HCT116 (cell line): ENCODE data around the gene INAFM1. TPM values are rescaled to one million over a fixed set of nuclear protein-coding genes. Genes with fewer than 3 reads are reported as not detected.

Source experiments
- ATAC-seq: fragments of 200-7000 bp; cut with Tn5 transposase; 2 replicates; pipeline ENCODE4 v1.9.1; 2020; ENCODE audit warnings: mild to moderate bottlenecking, moderate library complexity
- BruUV-seq: library from RNA; stranded (reverse); fragments of 400-500 nt; replicated peaks from 2 replicates; lab custom pipeline; 2021; lab: Mats Ljungman, UMichigan
- CTCF ChIA-PET: fragments of 300-600 bp; sonication (Branson Sonifier 250); formaldehyde crosslinking; loops from one replicate; lab custom pipeline; 2021; ENCODE audit warnings: antibody characterized with exemption; lab: Charles Lee
- POLR2A ChIA-PET: fragments of 300-600, 350-600 bp; sonication (Branson Sonifier 250); formaldehyde crosslinking; loops from one replicate; lab custom pipeline; 2021; ENCODE audit warnings: antibody characterized with exemption; lab: Charles Lee
- RAD21 ChIA-PET, 2 experiments: fragments of 300-600 bp; sonication (Branson Sonifier 250); formaldehyde crosslinking; loops; one replicate each; lab custom pipeline; 2023; ENCODE audit warnings: low total read pairs in 2 of 2; ENCODE audit not compliant: uncharacterized antibody in 2 of 2, unreplicated experiment in 2 of 2, low non-redundant PET in 1 of 2; lab: Charles Lee
- DNase-seq: peaks from one replicate; pipeline ENCODE4 v3.0.0-alpha.2; 2010; ENCODE audit warnings: low read depth, low spot score
- H2AFZ ChIP-seq: fragments of 200-600 bp; shearing (Covaris generic), sonication (generic); 2 replicates; pipeline ENCODE4 v1.6.1; 2017; ENCODE audit warnings: low read depth, mixed run types, mixed read lengths, antibody characterized with exemption, low read length; ENCODE audit not compliant: poor library complexity, severe bottlenecking
- H3K27ac ChIP-seq: 2 replicates; pipeline ENCODE4 v1.5.1; 2012; ENCODE audit warnings: low read depth, low read length
- H3K27me3 ChIP-seq: fragments of 200-600 bp; sonication (generic); 2 replicates; pipeline ENCODE4 v1.6.1; 2016; ENCODE audit warnings: mixed run types, low read length, mixed read lengths; ENCODE audit not compliant: insufficient read depth
- H3K36me3 ChIP-seq, 2 experiments: fragments of 200-500 bp in 1 of 2; fragments of 200-600 bp in 1 of 2; sonication (Bioruptor generic) in 1 of 2; sonication (generic) in 1 of 2; 2 replicates each; pipeline versions ENCODE4 v1.5.1 to v1.6.1; 2014 to 2016; ENCODE audit warnings: low read length in 2 of 2, inconsistent platforms in 1 of 2, mixed read lengths in 1 of 2, mixed run types in 1 of 2; ENCODE audit not compliant: insufficient read depth in 2 of 2, control insufficient read depth in 1 of 2
- H3K4me1 ChIP-seq, 2 experiments: fragments of 200-600 bp in 1 of 2; sonication (generic) in 1 of 2; 2 replicates each; pipeline versions ENCODE4 v1.5.1 to v1.6.1; 2012 to 2017; ENCODE audit warnings: low read length in 2 of 2, inconsistent platforms in 1 of 2, mild to moderate bottlenecking in 1 of 2, mixed read lengths in 1 of 2, mixed run types in 1 of 2, moderate library complexity in 1 of 2; ENCODE audit not compliant: insufficient read depth in 2 of 2, control insufficient read depth in 1 of 2
- H3K4me2 ChIP-seq: fragments of 200-600 bp; sonication (generic); 2 replicates; pipeline ENCODE4 v1.6.1; 2017; ENCODE audit warnings: mixed run types, low read length, mixed read lengths
- H3K4me3 ChIP-seq, 2 experiments: fragments of 200-600 bp in 1 of 2; sonication (generic) in 1 of 2; replicated peaks in 1 of 2; 2 replicates each; pipeline ENCODE4 v1.5.1; 2011 to 2016; ENCODE audit warnings: low read length in 2 of 2, control low read depth in 1 of 2, low read depth in 1 of 2, mild to moderate bottlenecking in 1 of 2, mixed read lengths in 1 of 2, mixed run types in 1 of 2
- H3K79me2 ChIP-seq: fragments of 200-600 bp; sonication (generic); 2 replicates; pipeline ENCODE4 v1.6.1; 2017; ENCODE audit warnings: mild to moderate bottlenecking, mixed run types, low read length, moderate library complexity, mixed read lengths; ENCODE audit not compliant: insufficient read depth
- H3K9ac ChIP-seq: fragments of 200-600 bp; sonication (generic); 2 replicates; pipeline ENCODE4 v1.6.1; 2016; ENCODE audit warnings: low read length, mixed read lengths
- H3K9me2 ChIP-seq: fragments of 200-600 bp; sonication (generic), shearing (Covaris generic); 2 replicates; pipeline ENCODE4 v1.6.1; 2017; ENCODE audit warnings: mixed run types, mild to moderate bottlenecking, moderate library complexity; ENCODE audit not compliant: insufficient read depth
- H3K9me3 ChIP-seq, 2 experiments: fragments of 200-500 bp in 1 of 2; fragments of 200-600 bp in 1 of 2; sonication (Bioruptor generic) in 1 of 2; sonication (generic) in 1 of 2; 2 replicates each; pipeline ENCODE4 v1.6.1; 2014 to 2017; ENCODE audit warnings: low read length in 2 of 2, mixed read lengths in 2 of 2, inconsistent platforms in 1 of 2, low read depth in 1 of 2, mild to moderate bottlenecking in 1 of 2, mixed run types in 1 of 2, moderate library complexity in 1 of 2; ENCODE audit not compliant: control insufficient read depth in 1 of 2, insufficient read depth in 1 of 2
- H4K20me1 ChIP-seq: fragments of 200-600 bp; sonication (generic), shearing (Covaris generic); 2 replicates; pipeline ENCODE4 v1.6.1; 2017; ENCODE audit warnings: mixed run types, mild to moderate bottlenecking, moderate library complexity; ENCODE audit not compliant: insufficient read depth
- POLR2A ChIP-seq: IDR thresholded peaks from 2 replicates; pipeline ENCODE4 v1.7.0; 2011; ENCODE audit warnings: borderline replicate concordance; ENCODE audit not compliant: insufficient read depth, insufficient read length; ENCODE audit errors: extremely low read depth
- TCF7L2 ChIP-seq: IDR thresholded peaks from 2 replicates; pipeline ENCODE4 v1.7.0; 2011; ENCODE audit warnings: borderline replicate concordance, inconsistent platforms; ENCODE audit not compliant: insufficient read depth, insufficient read length; ENCODE audit errors: extremely low read depth
- ZFX ChIP-seq: fragments of 450-650 bp; IDR thresholded peaks from 2 replicates; pipeline ENCODE4 v1.6.1; 2017
- intact Hi-C: fragments of 100-400 bp; cut with micrococcal nuclease; formaldehyde crosslinking; loops from 2 replicates; pipeline ENCODE4 v1.10.0; 2022
- total RNA-seq: library from RNA; stranded (reverse); gene quantifications from one replicate; pipeline ENCODE4 v1.2.1, GENCODE V29; 2021; ENCODE audit not compliant: unreplicated experiment
- TF ChIP-seq, protein P1 (sequence below): IDR thresholded peaks from 2 replicates; pipeline ENCODE4 v1.6.1; 2012
- TF ChIP-seq, protein P2 (sequence below): IDR thresholded peaks from 2 replicates; pipeline ENCODE4 v1.6.1; 2012; ENCODE audit warnings: low read depth
- TF ChIP-seq, protein P3 (sequence below): IDR thresholded peaks from 2 replicates; pipeline ENCODE4 v1.6.1; 2012

The INAFM1 gene
- total RNA-seq, 1 experiment from 2014 or later, result 22.9 TPM

DNA sequence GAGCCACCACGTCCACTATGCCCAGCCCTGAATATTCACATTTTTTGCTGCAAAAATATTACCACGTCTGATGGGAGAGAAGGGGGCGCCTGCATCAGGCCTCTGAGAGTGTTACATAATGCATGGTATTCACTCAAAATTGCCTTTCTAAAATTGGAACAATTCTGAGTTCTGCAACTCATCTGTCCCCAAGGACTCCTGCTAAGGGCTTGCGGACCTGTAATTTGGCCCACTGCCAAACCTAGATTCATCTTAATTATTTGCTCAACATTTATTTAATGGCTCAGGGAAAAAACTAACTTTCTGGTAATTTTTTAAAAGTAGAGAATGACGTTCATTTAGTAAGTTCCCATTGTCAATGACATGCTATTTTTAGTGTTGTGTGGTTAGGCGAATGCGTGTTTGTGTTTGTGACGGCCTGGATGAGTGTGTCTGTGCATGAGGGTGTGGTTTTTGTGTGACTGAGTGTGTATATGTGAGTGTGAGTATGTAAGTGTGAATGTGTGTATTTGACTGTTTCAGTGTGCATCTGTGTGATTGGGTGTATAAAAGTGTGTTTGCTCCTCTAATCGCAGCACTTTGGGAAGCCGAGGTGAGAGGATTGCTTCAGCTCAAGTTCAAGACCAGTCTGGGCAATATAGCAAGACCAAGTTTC is 8.8 kb downstream of the INAFM1 start:
- no TSS peak for BruUV-seq

More for the DNA sequence above, 8.8 kb downstream of the INAFM1 start:
- POLR2A ChIA-PET, result no interaction called here
- H3K36me3 ChIP-seq, result no peaks in the 10 kb centered on the region
- no peaks in the 10 kb centered on the region for H3K27me3 ChIP-seq
- peaks cover 6 to 17% of the 10 kb centered on the region in 2 experiments for H3K4me1 ChIP-seq
- no peak overlapping the region for H3K27ac ChIP-seq
- H3K9me2 ChIP-seq, result no peaks in the 10 kb centered on the region
- no peak for ATAC-seq
- no peak overlapping the region for H2AFZ ChIP-seq
- TF ChIP-seq, protein P1, sequence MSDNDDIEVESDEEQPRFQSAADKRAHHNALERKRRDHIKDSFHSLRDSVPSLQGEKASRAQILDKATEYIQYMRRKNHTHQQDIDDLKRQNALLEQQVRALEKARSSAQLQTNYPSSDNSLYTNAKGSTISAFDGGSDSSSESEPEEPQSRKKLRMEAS, result no peak
- TF ChIP-seq ZFX, result no peak
- TF ChIP-seq POLR2A, result no peak
- TF ChIP-seq, protein P2, sequence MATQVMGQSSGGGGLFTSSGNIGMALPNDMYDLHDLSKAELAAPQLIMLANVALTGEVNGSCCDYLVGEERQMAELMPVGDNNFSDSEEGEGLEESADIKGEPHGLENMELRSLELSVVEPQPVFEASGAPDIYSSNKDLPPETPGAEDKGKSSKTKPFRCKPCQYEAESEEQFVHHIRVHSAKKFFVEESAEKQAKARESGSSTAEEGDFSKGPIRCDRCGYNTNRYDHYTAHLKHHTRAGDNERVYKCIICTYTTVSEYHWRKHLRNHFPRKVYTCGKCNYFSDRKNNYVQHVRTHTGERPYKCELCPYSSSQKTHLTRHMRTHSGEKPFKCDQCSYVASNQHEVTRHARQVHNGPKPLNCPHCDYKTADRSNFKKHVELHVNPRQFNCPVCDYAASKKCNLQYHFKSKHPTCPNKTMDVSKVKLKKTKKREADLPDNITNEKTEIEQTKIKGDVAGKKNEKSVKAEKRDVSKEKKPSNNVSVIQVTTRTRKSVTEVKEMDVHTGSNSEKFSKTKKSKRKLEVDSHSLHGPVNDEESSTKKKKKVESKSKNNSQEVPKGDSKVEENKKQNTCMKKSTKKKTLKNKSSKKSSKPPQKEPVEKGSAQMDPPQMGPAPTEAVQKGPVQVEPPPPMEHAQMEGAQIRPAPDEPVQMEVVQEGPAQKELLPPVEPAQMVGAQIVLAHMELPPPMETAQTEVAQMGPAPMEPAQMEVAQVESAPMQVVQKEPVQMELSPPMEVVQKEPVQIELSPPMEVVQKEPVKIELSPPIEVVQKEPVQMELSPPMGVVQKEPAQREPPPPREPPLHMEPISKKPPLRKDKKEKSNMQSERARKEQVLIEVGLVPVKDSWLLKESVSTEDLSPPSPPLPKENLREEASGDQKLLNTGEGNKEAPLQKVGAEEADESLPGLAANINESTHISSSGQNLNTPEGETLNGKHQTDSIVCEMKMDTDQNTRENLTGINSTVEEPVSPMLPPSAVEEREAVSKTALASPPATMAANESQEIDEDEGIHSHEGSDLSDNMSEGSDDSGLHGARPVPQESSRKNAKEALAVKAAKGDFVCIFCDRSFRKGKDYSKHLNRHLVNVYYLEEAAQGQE, result no peak
- TF ChIP-seq, protein P3, sequence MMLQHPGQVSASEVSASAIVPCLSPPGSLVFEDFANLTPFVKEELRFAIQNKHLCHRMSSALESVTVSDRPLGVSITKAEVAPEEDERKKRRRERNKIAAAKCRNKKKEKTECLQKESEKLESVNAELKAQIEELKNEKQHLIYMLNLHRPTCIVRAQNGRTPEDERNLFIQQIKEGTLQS, result no peak
- TF ChIP-seq TCF7L2, result no peak
- intact Hi-C loops, result loop anchor here (2.0 to 5.0 kb wide), 2 partner anchors 107 to 144 kb away; no protein-coding TSS in a partner anchor
- CTCF ChIA-PET, result interaction anchor here (2.8 kb wide), 1 partner anchor 27 kb away, joined by 6 read pairs; the partner anchor contains the start of gene CCDC9
- no peaks in the 10 kb centered on the region for H3K9me3 ChIP-seq
- H4K20me1 ChIP-seq, result no peaks in the 10 kb centered on the region
- no peak overlapping the region for H3K9ac ChIP-seq
- no peak for DNase-seq
- no peaks in the 10 kb centered on the region for H3K79me2 ChIP-seq
- H3K4me3 ChIP-seq, result no peak overlapping the region
- RAD21 ChIA-PET, result no interaction called here
- no peak overlapping the region for H3K4me2 ChIP-seq
